ENCODE measurements around the gene SRM.
"Not testable (repeated sequence)": the region's sequence is repeated elsewhere in the genome, so short reads cannot be mapped to it uniquely, and the experiment has no call there.

SRM gene

GRCh38 chr1:11044086-11044848, 15.6 kb downstream of the SRM start:
- DNase-seq = no peak

DNA sequence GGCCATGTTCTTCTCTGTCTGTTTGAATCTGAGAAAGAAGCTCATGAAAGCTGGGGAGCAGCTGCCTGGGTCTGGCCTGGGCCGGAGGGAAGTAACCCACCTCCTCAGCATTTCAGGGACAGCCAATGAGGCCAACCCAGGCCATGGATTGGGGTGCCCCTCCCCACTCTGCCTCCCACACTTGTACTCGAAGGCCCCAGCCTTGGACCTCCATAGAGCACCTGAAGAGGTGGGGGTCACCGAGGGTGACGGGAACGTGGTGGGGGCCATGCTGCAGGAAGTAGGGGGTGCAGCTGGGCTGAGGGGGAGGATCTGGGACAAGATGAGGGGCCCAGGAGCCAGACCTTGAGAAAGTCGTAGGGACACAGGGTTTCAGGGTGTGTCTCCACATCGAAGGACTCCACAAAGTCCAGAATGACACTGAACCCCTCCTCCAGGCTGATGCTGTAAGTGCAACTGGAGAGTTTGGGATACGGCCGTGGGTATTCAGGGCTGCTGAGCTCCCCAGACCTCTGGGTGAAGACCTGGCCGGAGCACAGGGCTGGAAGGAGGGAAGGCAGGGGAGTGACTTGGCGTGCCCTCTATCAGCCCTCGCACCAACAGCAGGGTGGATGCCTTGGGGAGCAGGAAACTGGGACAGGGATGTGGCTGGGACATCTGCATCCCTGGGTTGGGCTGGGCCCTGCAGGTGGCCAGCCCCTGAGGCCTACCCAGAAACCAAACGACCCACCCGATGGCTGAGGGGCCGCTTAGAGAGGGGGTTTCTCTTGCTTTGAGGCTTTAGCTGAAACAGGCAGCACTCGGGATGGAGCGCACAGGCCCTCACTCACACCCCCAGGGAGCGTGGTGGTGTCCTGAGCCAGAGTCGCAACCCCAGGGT, 16.6 kb downstream of the SRM start:
- DNase-seq = no peak

DNA sequence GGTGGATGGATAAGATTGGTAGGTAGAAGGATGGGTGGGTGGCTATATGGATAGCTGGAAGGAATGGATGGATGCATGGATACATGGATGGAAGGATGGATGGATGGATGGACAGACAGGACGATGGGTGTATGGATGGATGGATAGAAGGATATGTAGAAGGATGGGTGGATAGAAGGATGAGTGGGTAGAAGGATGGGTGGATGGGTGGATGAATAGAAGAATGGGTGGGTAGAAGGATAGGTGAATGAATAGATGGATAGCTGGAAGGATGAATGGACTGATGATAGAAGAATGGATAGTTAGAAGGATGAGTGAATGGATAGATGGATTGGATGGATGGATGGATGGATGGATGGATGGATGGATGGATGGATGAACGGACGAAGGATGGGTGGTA, 17.8 kb downstream of the SRM start:
- no peak for DNase-seq

GRCh38 chr1:11041048-11041447, 18.8 kb downstream of the SRM start:
- DNase-seq = no peak

GRCh38 chr1:11040105-11040429, 19.8 kb downstream of the SRM start:
- not testable (repeated sequence) for DNase-seq

DNA sequence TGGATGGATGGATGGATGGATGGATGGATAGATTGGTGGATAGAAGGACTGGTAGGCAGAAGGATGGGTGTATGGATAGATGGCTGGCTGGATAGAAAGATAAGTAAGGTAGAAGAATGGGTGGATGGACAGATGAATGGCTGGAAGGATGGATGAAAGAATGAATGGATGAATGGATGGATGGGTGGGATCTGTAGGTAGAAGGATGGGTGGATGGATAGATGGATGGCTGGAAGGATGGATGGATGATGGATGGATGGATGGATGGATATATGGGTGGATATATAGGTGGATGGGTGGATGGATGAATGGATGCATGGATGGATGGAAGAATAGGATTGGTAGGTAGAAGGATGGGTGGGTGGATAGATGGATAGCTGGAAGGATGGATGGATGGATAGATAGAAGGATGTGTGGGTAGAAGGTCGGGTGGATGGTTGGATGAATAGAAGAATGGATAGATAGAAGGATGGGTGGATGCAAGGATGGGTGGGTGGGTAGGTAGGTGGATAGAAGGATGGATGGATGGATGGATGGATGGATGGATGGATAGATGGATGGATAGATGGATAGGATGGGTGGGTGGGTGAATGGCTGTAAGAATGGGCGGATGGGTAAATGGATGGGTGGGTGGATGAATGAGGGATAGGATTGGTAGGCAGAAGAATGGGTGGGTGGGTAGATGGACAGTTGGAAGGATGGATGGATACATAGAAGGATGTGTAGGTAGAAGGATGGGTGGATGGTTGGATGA, 20.3 kb downstream of the SRM start:
- no peak for DNase-seq

DNA sequence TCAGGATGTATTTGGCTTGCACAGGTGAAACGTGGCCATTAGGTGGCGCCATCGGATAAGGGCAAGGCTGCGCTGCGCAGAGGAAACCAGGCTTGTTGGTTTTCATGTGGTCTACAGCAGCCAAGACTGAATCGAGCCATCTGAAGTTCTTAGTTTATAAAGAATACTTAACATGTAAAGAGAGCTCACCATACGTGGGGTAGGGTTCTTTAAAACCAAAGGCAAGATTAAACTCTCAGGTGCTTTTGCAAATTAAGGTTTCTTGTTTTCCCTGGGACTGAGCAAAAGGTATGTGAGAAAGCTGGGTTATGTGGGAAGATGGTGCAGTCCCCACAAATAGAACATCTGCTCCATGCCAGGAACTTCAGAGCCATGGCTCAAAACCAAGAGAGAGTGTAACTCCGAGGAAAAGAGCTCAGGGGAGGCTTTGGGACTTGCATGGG, 22.1 kb downstream of the SRM start:
- DNase-seq = peak; percentile 8 to 64

GRCh38 chr1:11037019-11037739, 22.6 kb downstream of the SRM start:
- not testable (repeated sequence) for DNase-seq

- no peak for DNase-seq
Observed at GRCh38 chr1:11031624-11032262, 28.1 kb downstream of the SRM start.

GRCh38 chr1:11030865-11031264, 29.0 kb downstream of the SRM start:
- DNase-seq = no peak

DNA sequence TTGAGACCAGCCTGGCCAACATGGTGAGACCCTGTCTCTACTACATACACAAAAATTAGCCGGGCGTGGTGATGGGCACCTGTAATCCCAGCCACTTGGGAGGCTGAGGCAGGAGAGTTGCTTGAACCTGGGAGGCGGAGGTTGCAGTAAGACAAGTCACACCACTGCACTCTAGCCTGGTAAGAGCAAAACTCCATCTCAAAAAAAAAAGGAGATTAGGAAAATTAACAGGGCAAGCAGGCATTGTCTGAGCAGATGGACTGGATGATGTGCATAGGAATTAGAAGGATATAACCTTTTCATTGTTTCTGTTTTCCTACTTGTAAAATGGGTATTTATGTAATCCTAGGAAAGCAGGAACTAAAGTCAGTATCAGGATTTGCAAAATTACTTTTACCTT, 31.8 kb downstream of the SRM start:
- no peak for DNase-seq

DNA sequence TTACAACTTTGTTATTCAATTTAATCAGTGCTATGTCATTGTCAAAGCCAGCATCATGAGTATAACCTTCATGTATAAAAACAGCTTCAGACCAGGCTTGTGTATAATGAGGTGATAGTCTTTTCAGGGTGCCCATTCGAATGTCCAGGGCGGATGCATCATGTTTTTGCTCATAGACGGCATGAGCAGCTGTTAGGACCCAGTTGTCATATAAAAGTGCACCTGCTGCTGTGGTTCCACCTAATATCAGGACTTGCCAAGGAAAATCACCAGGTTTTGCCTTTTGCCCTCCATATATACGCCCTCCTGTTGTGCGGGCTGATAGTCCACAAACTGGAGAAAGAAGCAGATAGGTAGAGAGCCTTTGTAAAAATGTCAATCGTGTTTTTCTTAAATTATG, 32.5 kb downstream of the SRM start:
- DNase-seq = no peak

- DNase-seq = no peak
Observed at GRCh38 chr1:11026903-11027302, 32.9 kb downstream of the SRM start.

- no peak for DNase-seq
Observed at GRCh38 chr1:11026052-11026451, 33.8 kb downstream of the SRM start.

DNA sequence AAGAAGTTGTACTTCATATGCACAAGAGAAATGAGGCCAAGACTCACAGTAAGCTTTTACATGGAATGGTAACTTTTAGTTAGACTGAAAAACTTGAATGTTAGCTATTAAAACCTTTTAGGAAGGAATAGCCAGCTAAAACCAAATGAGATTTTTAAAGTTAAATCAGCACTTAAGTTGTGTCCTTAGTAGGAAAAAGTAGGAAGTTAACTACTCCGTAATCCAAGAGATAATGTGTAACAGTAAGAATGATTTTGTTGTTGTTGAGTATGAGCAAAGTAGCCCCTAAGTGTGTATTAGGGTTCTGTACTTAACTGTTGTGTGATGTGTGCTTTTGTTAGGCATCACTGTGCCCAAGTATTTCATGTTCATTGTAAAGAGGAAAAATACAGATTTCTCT, 34.2 kb downstream of the SRM start:
- DNase-seq = no peak

- no peak for DNase-seq
Observed at GRCh38 chr1:11024874-11025203, 35.0 kb downstream of the SRM start.

DNA sequence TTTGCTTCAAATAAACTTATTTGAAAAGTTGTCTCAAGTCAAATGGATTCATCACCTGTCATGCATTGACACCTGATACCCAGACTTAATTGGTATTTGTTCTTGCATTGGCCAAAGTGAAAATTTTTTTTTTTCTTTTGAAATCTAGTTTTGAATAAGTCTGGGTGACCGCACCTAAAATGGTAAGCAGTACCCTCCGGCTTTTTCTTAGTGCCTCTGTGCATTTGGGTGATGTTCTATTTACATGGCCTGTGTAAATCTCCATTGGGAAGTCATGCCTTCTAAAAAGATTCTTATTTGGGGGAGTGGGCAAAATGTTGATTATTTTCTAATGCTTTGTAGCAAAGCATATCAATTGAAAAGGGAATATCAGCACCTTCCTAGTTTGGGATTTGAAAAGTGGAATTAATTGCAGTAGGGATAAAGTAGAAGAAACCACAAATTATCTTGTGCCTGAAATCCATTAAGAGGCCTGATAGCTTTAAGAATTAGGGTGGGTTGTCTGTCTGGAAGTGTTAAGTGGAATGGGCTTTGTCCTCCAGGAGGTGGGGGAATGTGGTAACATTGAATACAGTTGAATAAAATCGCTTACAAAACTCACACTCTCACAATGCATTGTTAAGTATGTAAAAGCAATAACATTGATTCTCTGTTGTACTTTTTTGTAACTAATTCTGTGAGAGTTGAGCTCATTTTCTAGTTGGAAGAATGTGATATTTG, 35.5 kb downstream of the SRM start:
- no peak for DNase-seq

GRCh38 chr1:11023201-11023600, 36.6 kb downstream of the SRM start:
- no peak for DNase-seq

DNA sequence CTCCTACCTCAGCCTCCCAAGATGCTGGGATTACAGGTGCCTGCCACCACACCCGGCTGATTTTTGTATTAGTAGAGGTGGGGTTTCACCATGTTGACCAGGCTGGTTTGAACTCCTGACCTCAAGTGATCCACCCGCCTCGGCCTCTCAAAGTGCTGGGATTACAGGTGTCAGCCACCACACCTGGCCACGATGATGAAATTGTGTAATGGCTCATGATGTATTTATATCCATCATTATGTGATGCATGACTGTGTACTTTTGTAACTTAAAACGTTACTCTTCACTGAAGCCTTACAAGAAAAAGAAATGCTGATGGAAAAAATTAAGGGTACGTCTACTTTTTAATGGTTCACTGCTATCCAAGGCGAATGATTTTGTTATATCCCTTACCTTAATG, 39.8 kb downstream of the SRM start:
- DNase-seq = no peak

DNA sequence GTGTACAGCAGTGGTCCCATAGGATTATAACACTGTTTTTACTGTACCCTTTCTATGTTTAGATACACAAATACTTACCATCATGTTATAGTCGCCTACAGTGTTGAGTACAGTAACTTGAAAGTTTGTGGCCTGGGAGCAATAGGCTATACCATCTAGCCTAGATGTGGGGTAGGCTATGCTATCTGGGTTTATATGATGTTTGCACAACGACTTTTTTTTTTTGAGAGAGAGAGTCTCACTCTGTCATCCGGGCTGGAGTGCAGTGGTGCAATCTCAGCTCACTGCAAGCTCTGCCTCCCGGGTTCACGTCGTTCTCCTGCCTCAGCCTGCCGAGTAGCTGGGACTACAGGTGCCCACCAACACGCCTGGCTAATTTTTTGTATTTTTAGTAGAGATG, 40.5 kb downstream of the SRM start:
- DNase-seq = not testable (repeated sequence)

- no peak for DNase-seq
Observed at GRCh38 chr1:11013160-11013531, 46.7 kb downstream of the SRM start.

All from cerebellar nuclear complex (tissue), 1 donor.